KOPT-K1 (cell line): Measurements from ENCODE around the gene RNF44.

Experiments
- H3K27ac ChIP-seq: fragments of 200-600 bp; sonication (generic); 2 replicates; pipeline ENCODE4 v1.5.1; 2016; ENCODE audit warnings: antibody characterized with exemption, mild to moderate bottlenecking, low read depth, low read length; ENCODE audit not compliant: poor library complexity, severe bottlenecking
- H3K36me3 ChIP-seq: fragments of 200-600 bp; sonication (generic); 2 replicates; pipeline ENCODE4 v1.5.1; 2017; ENCODE audit warnings: antibody characterized with exemption, mild to moderate bottlenecking, low read length, moderate library complexity; ENCODE audit not compliant: insufficient read depth
- H3K9me3 ChIP-seq: fragments of 200-600 bp; sonication (generic); 2 replicates; pipeline ENCODE4 v1.5.1; 2017; ENCODE audit warnings: antibody characterized with exemption, low read length, mild to moderate bottlenecking; ENCODE audit not compliant: insufficient read depth, poor library complexity, severe bottlenecking

The RNF44 gene

DNA sequence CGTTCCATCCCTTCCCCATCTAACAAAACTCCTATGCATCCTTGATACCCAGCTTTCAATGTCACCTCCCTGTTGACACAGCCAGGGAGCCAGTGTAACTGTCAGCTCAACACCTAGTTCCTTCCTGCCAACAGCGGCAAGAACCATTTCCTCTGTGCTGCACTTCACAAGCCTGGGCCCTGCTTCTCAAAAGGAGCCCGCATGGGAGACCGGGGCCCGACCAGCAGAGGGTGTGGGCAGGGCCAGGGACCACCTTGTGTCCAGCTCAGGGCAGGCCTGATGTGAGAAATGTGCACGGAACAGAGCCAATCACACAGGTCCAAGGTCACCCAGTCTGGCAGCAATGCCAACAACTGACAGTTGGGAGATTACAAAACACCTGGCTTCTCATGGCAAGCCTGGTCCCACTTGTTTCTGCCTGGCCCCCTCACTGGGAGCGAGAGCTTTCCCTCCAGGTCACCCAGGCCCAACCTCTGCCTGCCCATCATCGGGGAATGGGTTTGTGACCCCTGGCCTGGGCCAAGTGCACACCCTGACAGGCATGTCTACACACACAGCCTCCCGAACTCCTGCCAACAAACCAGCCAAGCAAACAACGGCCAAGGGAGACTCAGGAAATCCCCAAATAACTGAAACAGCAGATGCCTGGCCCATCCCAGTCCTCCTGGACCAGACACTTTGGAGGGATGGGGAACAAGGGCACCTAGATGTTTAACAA lies 3.1 kb downstream of the RNF44 start:
- H3K9me3 ChIP-seq = peaks cover 24% of the 10 kb centered on the region
- H3K36me3 ChIP-seq = peaks cover 37% of the 10 kb centered on the region
- H3K27ac ChIP-seq = peak overlapping the region; percentile 95

DNA sequence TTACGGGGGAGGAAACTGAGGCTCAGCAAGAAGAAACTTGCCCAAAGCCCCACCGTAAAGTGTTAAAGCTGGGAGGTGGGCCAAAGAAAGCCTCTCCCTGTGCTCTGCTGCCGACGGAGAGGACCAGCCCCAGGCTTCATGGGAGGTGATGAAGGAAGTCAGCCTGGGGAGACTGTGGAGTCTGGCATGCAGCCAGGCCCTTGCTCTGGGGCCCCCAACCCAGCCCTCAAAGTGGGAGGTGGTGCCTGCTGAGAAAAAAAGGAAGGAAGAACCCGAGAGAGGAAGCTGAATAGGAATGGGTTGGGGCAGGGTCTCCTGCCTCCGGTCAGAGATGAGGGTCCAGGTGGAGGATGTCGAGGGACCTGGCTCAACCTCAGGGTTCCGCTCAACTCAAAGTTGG lies 3.8 kb downstream of the RNF44 start:
- Histone ChIP-seq H3K27ac (peak overlapping the region; percentile 95), H3K36me3 (peaks cover 44% of the 10 kb centered on the region)

DNA sequence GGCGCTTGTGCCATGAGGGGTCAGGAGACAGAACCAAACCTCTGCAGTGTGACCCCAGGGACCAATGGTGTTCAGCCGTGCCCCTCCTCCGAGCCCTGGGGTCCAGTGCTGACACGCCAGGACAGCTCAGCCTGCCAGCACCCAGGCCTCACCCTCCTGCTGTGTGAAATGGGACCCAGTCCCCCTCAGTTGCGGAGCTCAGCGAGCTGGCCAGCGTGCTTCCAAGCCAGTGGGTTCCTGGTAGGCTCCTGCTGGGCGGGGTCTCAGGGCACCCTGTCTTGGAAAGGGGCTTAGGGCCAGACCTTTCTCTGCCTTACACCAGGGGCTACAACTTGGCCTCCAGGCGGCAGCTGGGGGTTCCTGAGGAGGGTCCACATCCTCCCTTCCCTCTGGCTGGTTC lies 4.4 kb downstream of the RNF44 start:
- Histone ChIP-seq H3K36me3 (peaks cover 50% of the 10 kb centered on the region), H3K27ac (peak overlapping the region; percentile 95), H3K9me3 (peaks cover 24% of the 10 kb centered on the region)

More for the DNA sequence above, 3.8 kb downstream of the RNF44 start:
- peaks cover 24% of the 10 kb centered on the region for H3K9me3 ChIP-seq

DNA sequence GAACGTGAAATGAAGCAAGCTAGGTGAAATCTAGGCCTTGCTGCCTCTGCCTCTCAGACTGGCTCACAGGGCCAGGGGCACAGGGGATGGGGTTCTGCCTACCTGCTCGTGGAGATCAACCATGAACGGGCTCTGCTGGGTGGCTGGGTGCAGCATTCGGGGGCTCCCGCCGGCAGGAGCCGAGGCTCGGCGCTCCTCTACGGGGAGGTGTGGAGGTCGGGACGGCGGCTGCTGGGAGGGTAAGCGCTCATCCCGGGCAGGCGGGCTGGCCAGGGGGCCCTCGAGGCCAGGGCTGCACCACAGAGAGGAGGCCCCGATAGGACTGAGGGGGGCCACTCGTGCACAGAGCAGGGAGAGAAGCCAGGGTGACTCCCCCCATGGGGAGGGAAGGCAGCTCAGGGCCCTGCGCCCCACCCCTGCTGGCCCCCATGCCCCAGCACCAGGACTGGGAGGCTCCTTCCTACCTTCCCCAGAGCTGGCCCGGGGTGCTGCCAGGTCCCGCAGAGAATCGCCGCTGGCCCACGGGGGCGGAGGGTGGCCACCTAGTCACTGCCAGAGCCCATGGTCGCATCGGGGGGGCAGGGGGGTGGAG lies 5.2 kb downstream of the RNF44 start:
- Histone ChIP-seq H3K36me3 (peaks cover 58% of the 10 kb centered on the region), H3K27ac (no peak overlapping the region)

DNA sequence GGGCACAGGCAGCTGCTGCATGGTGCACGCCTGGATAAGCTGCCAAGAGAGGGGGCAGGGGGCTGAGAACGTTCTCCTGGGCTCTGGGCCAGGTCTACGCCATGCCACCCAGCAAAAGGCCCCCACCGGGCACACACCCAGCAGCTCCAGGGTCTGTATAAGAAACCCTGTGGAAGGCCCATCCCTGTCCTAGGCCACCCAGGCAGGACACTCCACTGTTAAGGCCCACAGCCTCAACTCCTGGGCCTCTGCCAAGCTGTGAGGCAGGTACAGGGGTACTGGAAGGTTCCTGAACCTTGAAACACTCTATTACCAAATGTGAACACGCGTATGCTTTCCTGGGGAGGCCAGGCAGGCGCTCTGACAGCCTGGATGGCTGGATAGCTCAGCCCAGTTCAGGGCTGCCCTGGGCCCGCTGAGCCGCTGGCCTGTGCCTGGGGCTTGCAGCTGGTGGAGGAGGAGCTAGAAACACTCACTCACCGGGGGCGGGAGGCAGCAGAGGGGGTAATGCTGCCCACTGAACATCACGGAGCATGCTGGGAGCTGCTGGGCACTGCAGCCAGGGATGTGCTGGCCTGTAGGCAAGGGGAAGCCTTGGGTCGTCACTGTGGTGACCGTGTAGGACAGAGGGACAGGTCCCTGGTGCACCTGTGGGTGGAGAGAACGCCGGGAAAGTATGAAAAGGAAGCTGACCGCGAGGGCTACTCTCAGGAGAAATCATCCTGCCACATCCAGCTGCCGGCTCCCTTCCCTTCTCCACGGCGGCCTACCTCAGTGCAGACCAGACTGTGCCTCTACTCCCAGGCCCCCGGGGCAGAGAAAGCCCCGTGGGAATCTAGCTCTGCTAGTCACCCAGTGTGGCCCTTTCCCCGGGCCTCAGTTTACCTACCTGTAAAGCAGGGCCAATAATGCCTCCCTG lies 6.0 kb downstream of the RNF44 start:
- Histone ChIP-seq H3K9me3 (peaks cover 24% of the 10 kb centered on the region), H3K36me3 (peaks cover 59% of the 10 kb centered on the region), H3K27ac (peak overlapping the region; percentile 0)

More for the DNA sequence above, 5.2 kb downstream of the RNF44 start:
- peaks cover 24% of the 10 kb centered on the region for H3K9me3 ChIP-seq

DNA sequence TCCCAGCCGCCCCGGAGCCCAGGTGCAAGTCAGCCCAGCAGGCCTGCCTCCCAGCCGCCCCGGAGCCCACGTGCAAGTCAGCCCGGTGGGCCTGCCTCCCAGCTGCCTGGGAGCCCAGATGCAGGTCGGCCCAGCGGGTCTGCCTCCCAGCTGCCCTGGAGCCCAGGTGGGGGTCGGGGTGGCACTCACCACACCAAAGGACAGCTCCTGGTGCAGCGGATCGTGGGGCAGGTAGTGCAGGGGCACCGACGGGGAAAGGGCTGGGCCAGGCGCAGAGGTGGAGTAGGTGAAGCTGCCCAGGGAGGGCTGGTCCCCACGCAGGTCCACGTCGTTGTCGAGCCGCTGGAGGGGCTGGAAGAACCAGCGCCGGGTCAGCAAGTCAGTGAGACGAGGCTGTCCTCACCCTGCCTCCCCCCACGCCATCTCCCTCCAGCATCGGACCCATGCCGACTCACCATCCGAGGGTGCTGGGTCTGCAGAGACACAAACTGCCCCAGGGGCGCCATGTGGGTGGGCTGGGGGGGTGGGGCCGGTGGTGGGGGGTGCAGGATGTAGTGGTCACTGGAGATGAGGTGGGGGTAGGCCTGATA lies 6.7 kb downstream of the RNF44 start:
- Histone ChIP-seq H3K27ac (peak overlapping the region; percentile 47), H3K9me3 (peaks cover 24% of the 10 kb centered on the region), H3K36me3 (peaks cover 59% of the 10 kb centered on the region)

DNA sequence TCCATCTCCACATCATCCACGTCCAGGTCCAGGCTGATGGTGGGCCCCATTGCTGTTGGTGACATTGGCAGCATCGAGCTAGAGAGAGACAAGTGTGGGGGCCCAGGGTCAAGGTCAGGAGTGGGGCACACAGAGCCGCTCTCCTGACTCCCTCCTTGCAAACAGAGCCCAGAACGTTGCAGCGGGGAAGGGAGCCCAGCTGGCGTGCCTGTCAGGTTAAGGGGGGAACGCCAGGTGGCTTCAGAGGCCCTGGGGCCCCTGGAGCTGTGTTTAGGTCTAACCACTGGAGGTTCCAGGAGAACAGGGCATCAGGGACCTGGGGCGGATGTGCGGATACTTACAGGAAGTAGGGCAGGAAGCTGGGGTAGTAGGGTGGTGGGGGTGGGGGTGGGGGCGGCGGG lies 7.5 kb downstream of the RNF44 start:
- Histone ChIP-seq H3K36me3 (peaks cover 59% of the 10 kb centered on the region), H3K9me3 (peaks cover 24% of the 10 kb centered on the region), H3K27ac (peak overlapping the region; percentile 42)

DNA sequence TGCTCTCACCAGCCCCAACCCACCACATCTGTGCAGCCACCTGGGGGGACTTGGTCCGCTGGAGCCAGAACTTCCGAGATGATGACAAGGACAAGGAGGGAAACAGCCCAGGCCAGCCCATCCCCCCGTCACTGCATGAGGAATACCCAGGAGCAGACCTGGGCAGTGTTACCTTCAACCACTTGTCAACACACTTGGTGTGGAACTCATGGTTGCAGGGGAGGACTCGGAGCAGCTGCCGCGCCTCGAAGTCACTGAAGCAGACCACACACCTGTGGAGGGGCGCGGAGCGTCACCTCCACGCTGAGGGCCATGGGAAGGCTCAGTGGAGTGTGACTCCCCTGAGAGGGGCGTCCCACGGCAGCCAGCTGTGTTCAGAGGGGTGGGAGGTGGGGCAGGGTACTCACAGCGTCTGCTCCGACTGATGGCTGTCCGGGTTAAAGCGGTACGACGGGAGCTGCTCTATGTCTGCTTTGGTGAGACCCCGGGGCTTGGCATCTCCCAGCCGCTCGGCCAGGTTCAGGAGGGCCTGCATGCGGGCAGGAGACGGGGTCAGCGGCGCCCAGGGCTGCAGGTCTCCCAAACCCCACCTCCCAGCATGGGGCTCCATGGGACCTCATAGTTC lies 8.0 kb downstream of the RNF44 start:
- Histone ChIP-seq H3K36me3 (peaks cover 59% of the 10 kb centered on the region), H3K27ac (peak overlapping the region; percentile 42)

DNA sequence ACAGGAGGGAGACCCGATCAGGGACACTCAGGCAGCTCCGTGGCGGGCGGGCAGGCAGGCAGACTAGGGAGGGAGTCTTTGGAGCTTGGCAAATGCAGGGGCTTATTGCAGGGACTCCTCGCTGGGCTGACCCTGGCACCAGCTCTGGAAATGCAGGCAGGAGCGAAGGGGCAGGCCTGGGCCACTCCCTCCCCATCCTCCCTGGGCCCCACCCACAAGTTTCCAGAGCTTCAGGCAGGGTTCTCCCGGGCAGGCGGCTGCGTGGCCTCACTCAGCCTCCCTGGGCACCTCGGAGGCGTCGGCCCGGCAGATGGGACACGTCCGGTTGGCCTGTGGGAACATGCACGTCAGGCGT lies 8.5 kb downstream of the RNF44 start:
- no peak overlapping the region for H3K27ac ChIP-seq
- peaks cover 24% of the 10 kb centered on the region for H3K9me3 ChIP-seq
- peaks cover 59% of the 10 kb centered on the region for H3K36me3 ChIP-seq

More for the DNA sequence above, 8.0 kb downstream of the RNF44 start:
- peaks cover 24% of the 10 kb centered on the region for H3K9me3 ChIP-seq

DNA sequence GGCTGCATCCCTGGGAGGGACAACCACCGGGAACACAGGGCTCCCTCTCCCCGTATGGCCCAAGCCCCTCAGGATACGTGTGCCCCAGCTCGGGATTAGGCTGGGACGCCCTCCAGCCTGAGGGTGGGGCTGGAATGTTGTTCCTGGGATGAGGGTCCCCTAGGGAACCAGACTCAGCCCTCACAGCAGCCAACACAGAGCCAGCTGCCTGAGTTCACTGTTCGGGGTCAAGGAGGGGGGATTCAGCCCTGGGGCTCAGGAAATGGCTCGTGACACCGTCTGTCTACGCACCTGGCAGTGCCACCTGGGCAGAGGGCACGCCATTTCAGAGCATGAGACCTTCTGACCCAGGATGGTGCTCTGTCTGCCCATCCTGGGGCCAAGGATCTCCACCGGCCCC lies 8.9 kb downstream of the RNF44 start:
- peaks cover 24% of the 10 kb centered on the region for H3K9me3 ChIP-seq
- no peak overlapping the region for H3K27ac ChIP-seq
- peaks cover 59% of the 10 kb centered on the region for H3K36me3 ChIP-seq

DNA sequence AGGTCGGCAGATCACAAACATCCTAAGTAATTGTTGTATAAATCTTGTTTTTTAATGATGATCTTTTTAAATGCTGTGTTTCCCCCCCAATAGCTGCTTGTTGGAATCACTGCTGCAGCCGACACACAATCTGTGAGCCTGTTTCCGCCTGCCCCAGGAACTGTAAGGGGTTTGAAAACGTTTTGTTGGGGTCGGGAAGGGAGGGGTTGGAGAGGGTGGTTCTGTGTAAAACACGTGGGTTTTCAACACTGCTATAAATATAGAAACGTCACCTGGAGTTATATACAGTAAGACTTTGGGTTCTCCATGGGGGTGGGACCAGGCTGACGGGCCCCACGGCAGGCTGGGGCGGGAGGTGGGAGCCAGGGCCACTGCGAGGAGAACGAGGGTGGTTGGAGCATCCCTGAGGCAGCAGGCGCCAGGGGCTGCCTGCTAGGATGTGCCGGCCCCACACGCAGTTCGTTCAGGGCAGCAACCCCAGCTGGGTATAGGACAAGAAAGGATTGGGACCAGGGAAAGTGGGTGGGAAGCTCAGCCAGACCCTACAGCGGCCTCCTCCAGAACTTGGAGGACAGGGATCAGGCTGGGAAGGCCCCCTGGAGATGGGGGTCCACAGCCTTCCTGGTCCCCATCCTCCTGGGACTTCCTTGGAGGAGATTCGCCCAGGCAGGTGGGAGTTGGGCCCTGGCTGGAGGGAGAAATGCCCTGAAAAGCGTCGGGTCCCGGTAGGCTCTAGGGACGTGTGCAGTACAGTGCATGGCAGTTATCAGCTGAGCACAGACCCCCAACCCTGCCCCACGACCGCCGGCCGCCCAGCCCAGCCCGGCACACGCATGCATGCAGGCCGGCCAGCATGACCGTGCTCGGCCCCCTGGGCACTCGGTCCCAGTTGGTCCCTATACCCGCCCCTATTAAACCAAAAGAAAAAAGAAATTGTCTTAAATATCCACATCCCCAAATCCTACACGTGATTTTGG lies 9.7 kb downstream of the RNF44 start:
- Histone ChIP-seq H3K9me3 (peaks cover 24% of the 10 kb centered on the region), H3K36me3 (peaks cover 51% of the 10 kb centered on the region), H3K27ac (no peak overlapping the region)

DNA sequence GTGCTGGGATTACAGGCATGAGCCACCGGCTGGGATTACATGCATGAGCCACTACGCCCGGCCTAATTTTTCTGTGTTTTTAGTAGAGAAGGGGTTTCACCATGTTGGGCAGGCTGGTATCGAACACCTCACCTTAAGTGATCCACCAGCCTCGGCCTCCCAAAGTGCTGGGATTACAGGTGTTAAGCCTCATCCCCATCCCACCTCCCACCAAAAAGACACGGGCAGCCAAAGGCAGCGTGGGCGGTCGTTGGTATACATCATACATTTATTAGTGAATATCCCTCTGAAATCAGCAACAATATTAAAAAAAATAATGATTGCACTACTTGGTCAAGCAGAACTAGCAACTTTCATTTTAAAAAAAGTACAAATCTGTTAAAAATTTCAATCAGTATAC lies 10.7 kb downstream of the RNF44 start:
- H3K27ac ChIP-seq = no peak overlapping the region
- peaks cover 20% of the 10 kb centered on the region for H3K9me3 ChIP-seq
- H3K36me3 ChIP-seq = peaks cover 42% of the 10 kb centered on the region

DNA sequence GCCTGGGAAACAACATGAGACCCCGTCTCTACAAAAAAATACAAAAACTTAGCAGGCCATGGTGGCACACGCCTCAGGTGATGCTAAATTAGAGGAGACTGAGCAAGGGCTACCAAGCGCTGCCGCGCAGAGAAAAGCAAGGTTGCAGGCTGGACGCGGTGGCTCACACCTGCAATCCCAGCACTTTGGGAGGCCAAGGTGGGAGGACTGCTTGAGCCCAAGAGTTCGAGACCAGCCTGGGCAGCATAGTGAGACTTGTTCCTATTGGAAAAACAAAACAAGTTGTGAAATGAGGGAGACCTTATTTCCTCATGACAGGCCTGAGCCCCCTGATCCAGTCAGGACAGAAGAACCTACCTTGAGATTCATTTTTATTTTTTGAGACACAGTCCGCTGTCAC lies 11.5 kb downstream of the RNF44 start:
- peaks cover 12% of the 10 kb centered on the region for H3K9me3 ChIP-seq
- H3K27ac ChIP-seq = no peak overlapping the region
- H3K36me3 ChIP-seq = peaks cover 34% of the 10 kb centered on the region

DNA sequence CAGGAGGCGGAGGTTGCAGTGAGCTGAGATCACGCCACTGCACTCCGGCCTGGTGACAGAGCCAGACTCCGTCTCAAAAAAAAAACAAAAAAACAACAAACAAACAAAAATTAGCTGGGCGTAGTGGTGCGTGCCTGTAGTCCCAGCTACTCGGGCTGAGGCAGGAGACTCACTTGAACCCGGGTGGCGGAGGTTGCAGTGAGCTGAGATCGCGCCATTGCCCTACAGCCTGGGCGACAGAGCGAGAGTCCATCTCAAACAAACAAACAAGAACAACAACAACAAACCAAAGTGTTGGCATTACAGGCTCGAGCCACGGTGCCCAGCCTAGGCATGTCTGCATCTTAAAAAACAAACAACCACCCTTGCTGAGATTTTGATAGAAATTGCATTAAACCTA lies 12.2 kb downstream of the RNF44 start:
- Histone ChIP-seq H3K36me3 (peaks cover 29% of the 10 kb centered on the region), H3K9me3 (peaks cover 8% of the 10 kb centered on the region), H3K27ac (no peak overlapping the region)
